DOHH2 (cell line): ENCODE results near the gene CACNB4.

Source experiments
- H3F3A ChIP-seq: fragments of 200-600 bp; sonication (generic), shearing (Covaris generic); 2 replicates; pipeline ENCODE4 v1.6.0; 2016; ENCODE audit warnings: antibody characterized with exemption, mild to moderate bottlenecking; ENCODE audit not compliant: control insufficient read depth, insufficient read depth
- H3K27ac ChIP-seq: fragments of 200-600 bp; sonication (generic); 2 replicates; pipeline ENCODE4 v1.5.1; 2014; ENCODE audit warnings: low read depth, mild to moderate bottlenecking, low read length, moderate library complexity
- H3K27me3 ChIP-seq: fragments of 200-600 bp; sonication (generic); 2 replicates; pipeline ENCODE4 v1.6.1; 2014; ENCODE audit warnings: mild to moderate bottlenecking, low read length, mixed read lengths; ENCODE audit not compliant: control insufficient read depth
- H3K36me3 ChIP-seq: fragments of 200-600 bp; sonication (generic); 2 replicates; pipeline ENCODE4 v1.6.1; 2014; ENCODE audit warnings: mild to moderate bottlenecking, low read length, moderate library complexity, mixed read lengths; ENCODE audit not compliant: control insufficient read depth
- H3K4me1 ChIP-seq: fragments of 200-600 bp; sonication (generic); 2 replicates; pipeline ENCODE4 v1.6.1; 2014; ENCODE audit warnings: mild to moderate bottlenecking, low read length, mixed read lengths; ENCODE audit not compliant: control insufficient read depth
- H3K4me2 ChIP-seq: fragments of 200-600 bp; sonication (generic); 2 replicates; pipeline ENCODE4 v1.6.0; 2014; ENCODE audit warnings: mild to moderate bottlenecking, low read length, moderate library complexity
- H3K4me3 ChIP-seq: fragments of 200-600 bp; sonication (generic); 2 replicates; pipeline ENCODE4 v1.5.1; 2014; ENCODE audit warnings: mild to moderate bottlenecking, low read length, mixed read lengths
- H3K79me2 ChIP-seq: fragments of 200-600 bp; sonication (generic); 2 replicates; pipeline ENCODE4 v1.6.1; 2014; ENCODE audit warnings: mild to moderate bottlenecking, low read length, mixed read lengths; ENCODE audit not compliant: control insufficient read depth
- H3K9me2 ChIP-seq: fragments of 200-600 bp; sonication (generic); replicated peaks from 2 replicates; pipeline ENCODE4 v1.6.1; 2014; ENCODE audit warnings: mild to moderate bottlenecking, low read length, mixed read lengths; ENCODE audit not compliant: control insufficient read depth
- H3K9me3 ChIP-seq: fragments of 200-600 bp; sonication (generic); 2 replicates; pipeline ENCODE4 v1.6.1; 2014; ENCODE audit warnings: antibody characterized with exemption, low read length, mixed read lengths; ENCODE audit not compliant: control insufficient read depth, insufficient read depth
- H4K20me1 ChIP-seq: fragments of 200-600 bp; sonication (generic); 2 replicates; pipeline ENCODE4 v1.6.0; 2014; ENCODE audit warnings: low read depth, mild to moderate bottlenecking, antibody characterized with exemption, low read length, moderate library complexity; ENCODE audit not compliant: control insufficient read depth, insufficient read depth
- CTCF ChIP-seq: fragments of 200-600 bp; sonication (generic); IDR thresholded peaks from one replicate; pipeline ENCODE4 v1.5.1; 2014; ENCODE audit warnings: antibody characterized with exemption, mild to moderate bottlenecking, low read depth, low read length; ENCODE audit not compliant: poor library complexity, severe bottlenecking
- EZH2phosphoT487 ChIP-seq: fragments of 200-600 bp; sonication (generic); IDR thresholded peaks from 2 replicates; pipeline ENCODE4 v1.6.1; 2017; ENCODE audit warnings: borderline replicate concordance, mild to moderate bottlenecking, antibody characterized with exemption, low read length, moderate library complexity, mixed read lengths

Gene CACNB4

DNA sequence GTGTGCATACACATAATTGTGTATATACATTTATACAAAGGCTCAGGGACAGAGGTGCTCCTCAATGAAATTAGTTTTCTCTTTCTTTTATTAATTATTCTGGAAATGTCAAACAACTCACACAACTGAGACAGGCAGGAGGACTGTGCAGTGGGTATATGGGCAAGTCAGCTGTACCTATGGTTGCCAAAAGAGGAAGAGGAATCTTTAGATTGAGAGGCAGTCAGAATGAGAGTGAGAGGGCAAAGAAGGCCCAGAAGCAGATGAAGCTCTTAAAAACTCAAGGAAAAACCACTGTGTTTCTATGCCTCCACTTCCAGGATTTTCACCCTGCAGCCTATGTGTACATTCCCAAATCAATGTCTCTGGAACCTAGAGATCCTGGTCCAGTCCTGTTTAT, 79.1 kb downstream of the CACNB4 start:
- Histone ChIP-seq H3F3A (no peaks in the 10 kb centered on the region), H3K9me3 (no peaks in the 10 kb centered on the region), H3K4me2 (no peak overlapping the region), H3K36me3 (no peaks in the 10 kb centered on the region), H3K4me1 (no peaks in the 10 kb centered on the region), H3K27me3 (peaks cover 8% of the 10 kb centered on the region; the same call in 1 of the 2 replicates), H3K27ac (no peak overlapping the region), H3K4me3 (no peak overlapping the region), H4K20me1 (no peaks in the 10 kb centered on the region), H3K79me2 (no peaks in the 10 kb centered on the region), H3K9me2 (no peaks in the 10 kb centered on the region)
- TF ChIP-seq EZH2phosphoT487 (no peak), CTCF (no peak)

DNA sequence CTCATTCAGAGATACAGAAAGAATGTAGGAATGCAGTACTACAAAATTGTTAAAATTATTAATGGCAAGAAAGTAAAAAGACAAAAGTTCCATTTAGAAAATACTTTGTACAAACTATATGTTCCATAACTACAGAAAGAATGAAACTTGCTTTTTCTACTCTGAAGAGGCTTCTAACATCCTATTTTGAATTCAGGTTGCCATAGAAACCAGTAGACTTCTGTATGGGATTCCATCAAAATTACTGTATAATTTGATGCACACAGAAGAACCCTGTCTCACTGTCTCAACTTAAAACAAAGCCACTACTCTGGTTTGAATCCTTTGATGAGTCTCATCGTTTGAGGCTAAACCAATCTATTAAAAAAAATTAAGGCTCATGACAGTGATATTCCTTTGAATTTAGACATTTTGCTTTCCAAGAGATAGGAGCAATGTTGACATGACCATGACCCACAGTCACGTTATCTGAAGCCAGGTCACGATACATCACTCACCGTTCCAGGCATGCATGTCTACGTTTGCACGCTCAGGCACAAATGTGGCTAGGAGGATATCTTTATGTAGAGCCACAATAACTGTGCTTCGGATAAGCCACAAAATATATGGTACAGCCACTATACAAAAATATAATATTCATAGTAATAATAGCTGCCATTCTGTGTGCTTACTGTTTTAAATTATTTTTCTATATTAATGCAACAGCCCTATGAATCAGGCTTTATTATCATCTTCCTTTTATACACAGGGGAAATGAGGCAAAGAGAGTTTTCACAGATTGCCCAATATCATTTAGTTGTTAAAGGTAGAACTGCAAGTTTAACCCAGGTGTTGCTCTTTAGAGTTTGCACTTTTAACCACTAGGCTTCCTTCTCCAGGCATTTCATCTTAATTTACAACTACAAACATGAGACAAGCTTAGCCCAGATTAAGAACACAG, 82.4 kb downstream of the CACNB4 start:
- H3K4me3 ChIP-seq: no peak overlapping the region
- H3K4me2 ChIP-seq: no peak overlapping the region
- no peaks in the 10 kb centered on the region for H3K79me2 ChIP-seq
- no peaks in the 10 kb centered on the region for H3K4me1 ChIP-seq
- H4K20me1 ChIP-seq: no peaks in the 10 kb centered on the region
- no peak overlapping the region for H3K27ac ChIP-seq
- H3K27me3 ChIP-seq: peaks cover under 1% of the 10 kb centered on the region; the same call in 1 of the 2 replicates
- H3K9me2 ChIP-seq: no peaks in the 10 kb centered on the region
- no peaks in the 10 kb centered on the region for H3K9me3 ChIP-seq
- no peak for TF ChIP-seq CTCF
- no peak for TF ChIP-seq EZH2phosphoT487
- no peaks in the 10 kb centered on the region for H3F3A ChIP-seq
- no peaks in the 10 kb centered on the region for H3K36me3 ChIP-seq

DNA sequence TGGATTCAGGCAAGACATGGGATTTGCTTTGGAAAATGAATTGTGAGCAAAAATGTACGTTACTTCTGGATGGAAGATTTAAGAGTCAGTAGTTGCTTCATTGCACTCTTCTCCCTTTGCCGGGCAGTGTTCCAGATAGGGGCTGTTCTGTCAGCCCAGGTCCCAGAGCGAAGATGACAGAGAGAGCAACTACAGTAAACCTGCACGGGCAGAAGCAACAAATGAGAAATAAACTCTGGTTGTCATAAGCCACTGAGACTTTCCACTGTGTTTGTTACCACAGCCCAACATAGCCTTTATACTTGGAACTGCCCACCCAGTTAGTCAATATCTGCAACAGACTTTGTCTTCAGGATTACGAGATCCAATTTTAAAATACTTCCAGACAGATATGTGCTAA, 83.3 kb downstream of the CACNB4 start:
- Histone ChIP-seq H3K9me2 (no peaks in the 10 kb centered on the region), H3K27ac (no peak overlapping the region), H3K4me2 (no peak overlapping the region), H3F3A (no peaks in the 10 kb centered on the region), H4K20me1 (no peaks in the 10 kb centered on the region), H3K36me3 (no peaks in the 10 kb centered on the region), H3K9me3 (no peaks in the 10 kb centered on the region), H3K4me3 (no peak overlapping the region), H3K4me1 (no peaks in the 10 kb centered on the region), H3K27me3 (peaks cover 7% of the 10 kb centered on the region), H3K79me2 (no peaks in the 10 kb centered on the region)
- no peak for TF ChIP-seq CTCF
- no peak for TF ChIP-seq EZH2phosphoT487
